Bronchial epithelial cell (primary cell): ENCODE measurements around the gene KIAA0232. TPM values are rescaled to one million over a fixed set of nuclear protein-coding genes. Genes with fewer than 3 reads are reported as not detected.

Experiments used
- DNase-seq: peaks from one replicate; pipeline ENCODE4 v3.0.0-alpha.2; 2010; ENCODE audit warnings: low read depth
- FAIRE-seq: peaks from 2 replicates; lab custom pipeline; 2011; peaks lifted over from hg19 to GRCh38; lab: Jason Lieb, UNC
- H3K27me3 ChIP-seq: 2 replicates; pipeline ENCODE4 v1.5.1; 2011; ENCODE audit warnings: low read length; ENCODE audit not compliant: control insufficient read depth, insufficient read depth
- H3K36me3 ChIP-seq: 2 replicates; pipeline ENCODE4 v1.5.1; 2011; ENCODE audit warnings: low read length; ENCODE audit not compliant: control insufficient read depth, insufficient read depth
- H3K4me3 ChIP-seq: 2 replicates; pipeline ENCODE4 v1.5.1; 2011; ENCODE audit warnings: mild to moderate bottlenecking, low read depth, low read length, control low read depth
- total RNA-seq: library from RNA; depleted of rRNA; stranded (reverse); fragments of >200 nt; gene quantifications from 2 replicates; pipeline ENCODE4 v1.2.1, GENCODE V29; 2014
- TF ChIP-seq, protein P1 (sequence below): IDR thresholded peaks from 2 replicates; pipeline ENCODE4 v1.5.1; 2011; ENCODE audit warnings: mild to moderate bottlenecking, moderate library complexity, low read length, control low read depth, inconsistent platforms; ENCODE audit not compliant: insufficient read depth, severe bottlenecking

The KIAA0232 gene
- total RNA-seq, 1 donor from 2014 or later = 20.5 TPM

DNA sequence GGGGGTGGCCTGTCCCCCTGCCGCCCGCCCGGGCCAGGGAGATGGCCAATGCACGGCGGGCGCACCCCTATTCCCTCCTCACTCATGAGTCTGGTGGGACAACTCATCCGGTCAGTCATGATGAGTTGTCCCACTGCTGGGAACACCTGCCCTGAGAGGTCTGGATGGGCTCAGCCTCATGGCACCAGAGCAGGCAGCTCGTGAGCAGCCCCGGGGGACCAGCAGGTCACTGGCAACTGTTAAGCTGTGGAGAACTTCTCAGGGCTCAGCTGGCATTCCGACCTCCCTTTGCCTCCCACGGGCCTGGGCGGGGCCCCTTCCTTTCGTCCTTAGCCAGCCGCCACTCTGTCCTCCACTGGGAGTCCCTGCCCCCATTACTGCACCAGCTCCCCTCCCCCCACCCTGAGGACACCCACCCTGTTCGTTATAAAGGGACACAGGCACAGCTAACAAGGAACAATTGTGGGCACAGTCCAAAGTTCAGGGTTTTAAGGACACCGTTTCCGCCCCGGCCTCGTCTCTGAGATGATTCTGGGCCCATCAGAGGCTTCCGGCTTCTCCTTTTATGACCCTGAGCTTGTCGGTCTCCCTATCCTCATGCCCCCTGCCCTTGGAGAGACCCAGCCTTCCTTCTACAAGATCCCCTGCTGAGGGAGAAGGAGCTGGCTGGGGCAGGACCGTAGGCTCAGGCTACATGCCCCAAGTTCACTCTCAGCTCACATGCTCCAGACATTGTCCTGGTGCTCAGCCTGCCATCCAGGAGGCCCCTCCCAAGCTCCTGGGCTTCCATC, 14.6 kb upstream of the KIAA0232 start:
- no peaks in the 10 kb centered on the region for H3K36me3 ChIP-seq
- H3K4me3 ChIP-seq = no peak overlapping the region
- no peaks in the 10 kb centered on the region for H3K27me3 ChIP-seq
- DNase-seq = peak; percentile 27
- FAIRE-seq = no peak
- TF ChIP-seq, protein P1, sequence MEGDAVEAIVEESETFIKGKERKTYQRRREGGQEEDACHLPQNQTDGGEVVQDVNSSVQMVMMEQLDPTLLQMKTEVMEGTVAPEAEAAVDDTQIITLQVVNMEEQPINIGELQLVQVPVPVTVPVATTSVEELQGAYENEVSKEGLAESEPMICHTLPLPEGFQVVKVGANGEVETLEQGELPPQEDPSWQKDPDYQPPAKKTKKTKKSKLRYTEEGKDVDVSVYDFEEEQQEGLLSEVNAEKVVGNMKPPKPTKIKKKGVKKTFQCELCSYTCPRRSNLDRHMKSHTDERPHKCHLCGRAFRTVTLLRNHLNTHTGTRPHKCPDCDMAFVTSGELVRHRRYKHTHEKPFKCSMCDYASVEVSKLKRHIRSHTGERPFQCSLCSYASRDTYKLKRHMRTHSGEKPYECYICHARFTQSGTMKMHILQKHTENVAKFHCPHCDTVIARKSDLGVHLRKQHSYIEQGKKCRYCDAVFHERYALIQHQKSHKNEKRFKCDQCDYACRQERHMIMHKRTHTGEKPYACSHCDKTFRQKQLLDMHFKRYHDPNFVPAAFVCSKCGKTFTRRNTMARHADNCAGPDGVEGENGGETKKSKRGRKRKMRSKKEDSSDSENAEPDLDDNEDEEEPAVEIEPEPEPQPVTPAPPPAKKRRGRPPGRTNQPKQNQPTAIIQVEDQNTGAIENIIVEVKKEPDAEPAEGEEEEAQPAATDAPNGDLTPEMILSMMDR = no peak

DNA sequence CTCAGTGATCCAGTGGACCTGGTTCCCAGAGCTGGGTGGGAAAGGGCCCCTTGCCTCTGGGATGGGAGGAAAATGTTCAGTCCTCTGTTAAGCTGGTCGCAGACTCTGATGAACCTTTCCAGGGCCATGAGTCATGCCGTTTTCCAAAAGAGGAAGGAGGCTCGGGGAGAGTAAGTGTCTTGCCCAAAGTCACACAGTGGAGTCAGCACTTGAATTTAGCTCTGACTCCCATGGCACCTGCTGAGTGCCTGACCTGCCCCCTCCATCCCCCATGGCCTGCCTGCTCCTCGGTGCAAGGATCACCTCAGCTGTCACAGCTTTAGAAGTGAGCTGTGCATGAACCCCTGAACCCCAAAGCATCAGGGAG, 14.0 kb upstream of the KIAA0232 start:
- TF ChIP-seq, protein P1 = no peak
- Histone ChIP-seq H3K36me3 (no peaks in the 10 kb centered on the region), H3K27me3 (no peaks in the 10 kb centered on the region), H3K4me3 (no peak overlapping the region)
- DNase-seq = peak; percentile 43
- peak; percentile 60 for FAIRE-seq

DNA sequence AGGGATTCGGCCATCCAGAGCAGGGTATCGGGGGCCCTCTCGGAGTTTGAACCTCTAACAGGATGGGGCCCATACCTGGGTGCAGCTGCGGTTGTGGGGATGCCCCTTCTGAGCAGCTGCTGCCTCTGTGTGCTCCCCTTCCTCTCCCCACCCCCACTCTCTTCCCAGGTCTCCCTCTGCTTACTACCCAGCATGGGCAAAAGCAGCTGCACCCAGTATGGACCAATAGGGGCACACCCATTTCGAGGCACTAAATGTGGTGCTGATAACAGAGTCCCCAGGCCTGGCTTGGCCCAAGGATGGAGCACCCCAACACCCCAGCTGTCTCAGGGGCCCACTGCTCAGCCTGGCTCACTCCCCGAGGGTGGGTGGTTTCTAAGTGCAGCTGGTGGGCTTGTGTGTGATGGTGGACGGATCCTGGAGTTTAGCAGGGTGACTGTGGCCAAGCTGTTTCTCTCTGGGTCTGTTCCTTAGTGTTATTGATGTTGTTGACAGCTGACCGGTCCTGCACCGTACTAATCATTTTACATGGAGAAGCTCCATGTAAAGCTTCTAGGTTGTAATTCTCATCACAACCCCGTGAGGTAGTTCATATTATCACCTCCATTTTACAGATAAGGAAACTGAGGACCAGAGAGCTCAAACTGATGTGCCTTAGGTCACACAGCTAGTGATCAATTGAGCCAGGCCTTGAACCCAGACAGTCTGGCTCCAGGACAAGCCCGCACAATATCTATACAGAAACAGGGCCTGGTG, 13.1 kb upstream of the KIAA0232 start:
- DNase-seq (no peak), FAIRE-seq (no peak)
- no peaks in the 10 kb centered on the region for H3K27me3 ChIP-seq

DNA sequence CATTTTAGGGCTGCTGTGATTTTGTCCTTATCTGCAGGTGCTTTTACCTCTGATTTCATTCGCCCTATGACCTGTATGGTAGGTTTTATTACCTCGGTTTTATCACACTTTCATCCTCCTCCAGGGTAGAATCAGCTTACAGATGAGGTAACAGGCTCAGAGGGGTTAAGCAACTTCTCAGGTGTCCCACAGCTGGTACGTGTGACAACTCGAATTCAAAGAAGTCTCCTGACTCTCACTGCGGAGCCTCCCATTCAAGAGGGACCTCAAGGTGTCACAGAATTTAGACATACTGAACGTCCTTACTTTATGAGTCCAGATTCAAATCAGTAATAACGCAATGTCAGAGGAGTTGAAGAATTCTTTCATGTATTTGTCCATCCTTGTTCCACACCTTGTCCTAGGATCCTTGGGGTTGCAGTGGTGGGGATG, 12.5 kb upstream of the KIAA0232 start:
- TF ChIP-seq, protein P1 = no peak
- no peak overlapping the region for H3K4me3 ChIP-seq
- no peak for FAIRE-seq
- H3K27me3 ChIP-seq = no peaks in the 10 kb centered on the region
- H3K36me3 ChIP-seq = no peaks in the 10 kb centered on the region
- DNase-seq = no peak

More for the DNA sequence above, 13.1 kb upstream of the KIAA0232 start:
- TF ChIP-seq, protein P1 = no peak
- H3K4me3 ChIP-seq = no peak overlapping the region
- H3K36me3 ChIP-seq = no peaks in the 10 kb centered on the region

DNA sequence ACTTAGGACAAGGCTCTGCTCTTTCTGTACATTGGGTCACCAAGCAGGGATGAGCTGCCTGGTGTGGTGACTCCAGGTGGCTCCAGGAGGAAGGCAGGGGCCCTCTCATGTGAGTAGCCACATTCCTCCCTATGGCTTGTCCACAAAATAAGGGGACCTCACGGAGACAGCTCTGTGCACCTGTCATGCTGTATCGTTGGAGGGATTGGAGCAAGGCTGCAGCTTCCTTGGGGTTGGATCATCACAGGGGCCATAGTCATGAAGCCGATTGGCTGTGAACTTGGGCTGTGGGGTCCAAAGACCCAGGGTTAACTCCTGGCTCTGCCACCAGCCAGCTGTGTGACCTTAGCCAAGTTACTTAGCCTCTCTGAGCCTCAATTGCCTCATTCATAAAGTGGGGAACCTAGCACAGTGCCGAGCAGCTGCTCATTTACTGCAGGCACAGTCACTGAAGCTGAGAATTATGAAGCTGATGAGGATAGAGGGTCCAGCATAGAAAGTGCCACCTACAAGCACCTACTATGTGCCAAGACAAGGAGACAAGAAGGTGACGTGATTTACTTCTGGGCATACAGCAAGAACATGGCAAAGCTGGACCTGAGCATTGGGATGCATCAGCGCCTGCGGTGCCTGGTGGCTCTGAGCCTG, 11.8 kb upstream of the KIAA0232 start:
- Histone ChIP-seq H3K4me3 (no peak overlapping the region), H3K27me3 (no peaks in the 10 kb centered on the region), H3K36me3 (no peaks in the 10 kb centered on the region)
- no peak for DNase-seq
- FAIRE-seq = no peak
- TF ChIP-seq, protein P1 = no peak
